ENCODE results near the gene KRT73. TPM values are rescaled to one million over a fixed set of nuclear protein-coding genes. Genes with fewer than 3 reads are reported as not detected.

The KRT73 gene
- total and polyA plus RNA-seq, 2 of the 8 experiments (the other 6 are each of a cell fraction or from before 2014, with no cell fraction given), result not detected

GRCh38 chr12:52667931-52668330, 49.6 kb upstream of the KRT73 start (continued):
- TF ChIP-seq CHD7 (IDR thresholded peaks at IDR 0.05; ENCODE audit: insufficient replicate concordance, low read length), result no peak
- no peak for TF ChIP-seq BCL11A (IDR thresholded peaks at IDR 0.05; ENCODE audit: low read depth in 2 of 2, low read length in 2 of 2)
- no peak for TF ChIP-seq KDM1A (IDR thresholded peaks at IDR 0.05; ENCODE audit: borderline replicate concordance, low read length)

Measured in H1 (cell line).